ENCODE measurements around the gene ATP1B2. TPM values are rescaled to one million over a fixed set of nuclear protein-coding genes. Genes with fewer than 3 reads are reported as not detected.

The ATP1B2 gene
- total RNA-seq, 1 donor from 2014 or later: 0.37 TPM

DNA sequence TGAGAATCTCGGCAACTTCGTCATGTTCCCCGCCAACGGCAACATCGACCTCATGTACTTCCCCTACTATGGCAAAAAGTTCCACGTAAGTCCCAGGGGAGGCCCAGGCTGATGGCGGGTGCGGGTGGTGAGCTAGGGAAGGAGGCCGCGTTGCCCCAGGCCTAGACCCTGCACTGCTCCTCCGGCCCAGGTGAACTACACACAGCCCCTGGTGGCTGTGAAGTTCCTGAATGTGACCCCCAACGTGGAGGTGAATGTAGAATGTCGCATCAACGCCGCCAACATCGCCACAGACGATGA, 4.8 kb downstream of the ATP1B2 start:
- no peak for DNase-seq (ENCODE audit: low spot score)
- Histone ChIP-seq H4K20me1 (ENCODE audit: low read depth) (no peaks in the 10 kb centered on the region), H3K9ac (no peak overlapping the region), H3K27ac (no peak overlapping the region), H3F3A (ENCODE audit: low read depth) (peaks cover 39% of the 10 kb centered on the region), H3K36me3 (no peaks in the 10 kb centered on the region), H3K4me2 (no peak overlapping the region), H2AFZ (replicated peaks) (no peak overlapping the region), H3K9me3 (ENCODE audit: low read depth) (no peaks in the 10 kb centered on the region), H3K4me3 (no peak overlapping the region), H3K27me3 (peaks cover 31% of the 10 kb centered on the region), H3K79me2 (ENCODE audit: low read depth) (no peaks in the 10 kb centered on the region), H3K4me1 (peaks cover 8% of the 10 kb centered on the region)
- Mint-ChIP-seq H3K27ac (no peak overlapping the region), H3K27me3 (ENCODE audit: insufficient read depth, low read depth) (peaks cover 10% of the 10 kb centered on the region), H3K36me3 (peaks cover 21% of the 10 kb centered on the region), H3K9me3 (no peaks in the 10 kb centered on the region), H3K4me3 (peak overlapping the region; percentile 65), H3K4me1 (peaks cover 40% of the 10 kb centered on the region)
- TF ChIP-seq EZH2 (IDR thresholded peaks at IDR 0.05) (no peak), EZH2phosphoT487 (IDR thresholded peaks at IDR 0.05) (no peak)
- TF ChIP-seq, protein P1, sequence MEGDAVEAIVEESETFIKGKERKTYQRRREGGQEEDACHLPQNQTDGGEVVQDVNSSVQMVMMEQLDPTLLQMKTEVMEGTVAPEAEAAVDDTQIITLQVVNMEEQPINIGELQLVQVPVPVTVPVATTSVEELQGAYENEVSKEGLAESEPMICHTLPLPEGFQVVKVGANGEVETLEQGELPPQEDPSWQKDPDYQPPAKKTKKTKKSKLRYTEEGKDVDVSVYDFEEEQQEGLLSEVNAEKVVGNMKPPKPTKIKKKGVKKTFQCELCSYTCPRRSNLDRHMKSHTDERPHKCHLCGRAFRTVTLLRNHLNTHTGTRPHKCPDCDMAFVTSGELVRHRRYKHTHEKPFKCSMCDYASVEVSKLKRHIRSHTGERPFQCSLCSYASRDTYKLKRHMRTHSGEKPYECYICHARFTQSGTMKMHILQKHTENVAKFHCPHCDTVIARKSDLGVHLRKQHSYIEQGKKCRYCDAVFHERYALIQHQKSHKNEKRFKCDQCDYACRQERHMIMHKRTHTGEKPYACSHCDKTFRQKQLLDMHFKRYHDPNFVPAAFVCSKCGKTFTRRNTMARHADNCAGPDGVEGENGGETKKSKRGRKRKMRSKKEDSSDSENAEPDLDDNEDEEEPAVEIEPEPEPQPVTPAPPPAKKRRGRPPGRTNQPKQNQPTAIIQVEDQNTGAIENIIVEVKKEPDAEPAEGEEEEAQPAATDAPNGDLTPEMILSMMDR (IDR thresholded peaks at IDR 0.05): no peak

DNA sequence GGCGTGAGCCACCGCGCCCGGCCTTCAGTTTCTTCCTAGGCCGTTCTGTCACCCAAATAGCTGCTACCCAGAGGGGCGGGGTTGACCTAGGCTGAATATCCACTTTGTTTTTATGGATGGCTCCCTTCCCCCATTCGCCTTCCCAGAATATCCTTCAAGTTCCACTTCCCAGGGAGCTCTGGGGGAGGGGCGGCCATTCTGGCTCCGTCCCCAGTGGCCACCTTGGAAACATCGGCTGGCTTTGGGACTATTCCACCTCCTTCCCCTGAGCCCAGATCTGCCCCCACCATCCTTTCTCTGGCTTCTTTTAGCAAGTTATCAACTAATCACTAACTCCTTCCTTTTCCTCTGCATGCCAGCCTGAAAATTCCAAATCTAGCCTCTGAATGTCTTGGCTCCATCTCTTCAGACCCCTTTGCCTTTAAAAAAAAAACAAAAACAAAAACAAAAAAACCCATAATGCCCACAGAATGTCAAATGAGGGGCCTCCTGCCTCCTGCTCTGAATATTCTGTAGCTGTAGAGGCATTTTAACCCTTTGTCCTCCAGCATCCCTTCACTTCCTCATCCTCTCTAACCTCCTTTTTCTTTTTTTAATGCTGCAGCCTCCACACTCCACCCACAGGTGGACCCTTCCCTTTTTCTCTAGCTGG, 6.4 kb downstream of the ATP1B2 start:
- Mint-ChIP-seq H3K4me1 (peaks cover 33% of the 10 kb centered on the region), H3K27ac (peak overlapping the region; percentile 44), H3K27me3 (ENCODE audit: insufficient read depth, low read depth) (peaks cover 6% of the 10 kb centered on the region), H3K36me3 (peaks cover 21% of the 10 kb centered on the region), H3K4me3 (peak overlapping the region; percentile 59), H3K9me3 (no peaks in the 10 kb centered on the region)
- DNase-seq (ENCODE audit: low spot score): peak; percentile 59
- peaks cover 8% of the 10 kb centered on the region for H3K4me1 ChIP-seq
- no peak overlapping the region for H3K27ac ChIP-seq
- no peak overlapping the region for H3K4me3 ChIP-seq
- TF ChIP-seq, protein P1 (IDR thresholded peaks at IDR 0.05): no peak
- TF ChIP-seq EZH2phosphoT487 (IDR thresholded peaks at IDR 0.05): no peak
- TF ChIP-seq EZH2 (IDR thresholded peaks at IDR 0.05): no peak
- H3F3A ChIP-seq (ENCODE audit: low read depth): peaks cover 28% of the 10 kb centered on the region
- peak overlapping the region; percentile 52 for H3K4me2 ChIP-seq
- H4K20me1 ChIP-seq (ENCODE audit: low read depth): no peaks in the 10 kb centered on the region
- H3K9ac ChIP-seq: no peak overlapping the region
- H3K9me3 ChIP-seq (ENCODE audit: low read depth): no peaks in the 10 kb centered on the region
- H3K36me3 ChIP-seq: no peaks in the 10 kb centered on the region
- H2AFZ ChIP-seq (replicated peaks): no peak overlapping the region
- H3K79me2 ChIP-seq (ENCODE audit: low read depth): no peaks in the 10 kb centered on the region
- peaks cover 17% of the 10 kb centered on the region for H3K27me3 ChIP-seq

DNA sequence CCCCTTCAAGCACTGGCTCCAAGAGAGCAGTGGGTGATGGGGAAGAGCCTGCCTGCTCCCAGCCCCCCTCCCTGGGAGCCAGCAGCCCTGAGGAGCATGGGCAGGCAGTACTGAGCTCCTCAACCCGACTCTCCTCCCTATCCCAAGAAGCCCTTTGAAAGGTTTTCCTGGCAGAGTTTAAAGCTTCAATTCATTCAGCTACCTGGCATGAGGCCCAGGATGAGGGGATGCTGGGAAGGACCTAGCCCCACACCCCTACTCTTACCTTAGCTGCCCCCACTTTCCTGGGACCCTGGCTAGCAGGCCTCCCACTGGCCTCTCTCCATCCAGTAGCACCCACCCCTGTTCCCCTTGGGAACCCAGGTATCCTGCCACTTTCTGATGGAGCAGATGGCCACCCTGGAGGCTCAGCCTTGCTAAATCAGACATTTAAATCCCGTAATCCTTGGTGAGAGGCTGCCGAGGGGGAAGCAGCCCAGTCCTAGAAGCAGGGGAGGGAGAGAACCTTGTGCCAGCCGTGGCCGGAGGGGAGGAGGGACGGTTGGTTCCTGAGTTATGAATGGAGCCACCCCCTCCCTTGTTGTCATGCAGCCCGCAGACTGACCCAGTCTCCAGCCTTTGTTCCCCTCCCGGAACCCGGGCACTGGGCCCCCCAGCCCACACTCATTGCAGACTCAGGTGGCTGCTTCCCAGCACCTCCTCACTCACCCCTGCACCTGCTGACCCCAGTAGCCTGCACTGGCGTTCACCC, 17.1 kb downstream of the ATP1B2 start:
- Histone ChIP-seq H3K36me3 (no peaks in the 10 kb centered on the region), H3K27me3 (no peaks in the 10 kb centered on the region), H3K4me2 (no peak overlapping the region), H2AFZ (replicated peaks) (no peak overlapping the region), H3K4me3 (no peak overlapping the region), H3K9ac (no peak overlapping the region), H3K27ac (no peak overlapping the region), H3F3A (ENCODE audit: low read depth) (peaks cover 6% of the 10 kb centered on the region), H3K4me1 (no peaks in the 10 kb centered on the region), H3K79me2 (ENCODE audit: low read depth) (no peaks in the 10 kb centered on the region), H3K9me3 (ENCODE audit: low read depth) (no peaks in the 10 kb centered on the region), H4K20me1 (ENCODE audit: low read depth) (no peaks in the 10 kb centered on the region)
- Mint-ChIP-seq H3K9me3 (no peaks in the 10 kb centered on the region), H3K4me3 (no peak overlapping the region), H3K4me1 (no peaks in the 10 kb centered on the region), H3K36me3 (peaks cover 20% of the 10 kb centered on the region), H3K27me3 (ENCODE audit: insufficient read depth, low read depth) (peaks cover 5% of the 10 kb centered on the region), H3K27ac (no peak overlapping the region)
- no peak for TF ChIP-seq EZH2 (IDR thresholded peaks at IDR 0.05)
- TF ChIP-seq, protein P1 (IDR thresholded peaks at IDR 0.05): no peak
- TF ChIP-seq EZH2phosphoT487 (IDR thresholded peaks at IDR 0.05): no peak
- DNase-seq (ENCODE audit: low spot score): no peak

Measured in neural progenitor cell (in vitro differentiated cells).